Gastrocnemius medialis (tissue), 4 donors: ENCODE measurements around the gene NR3C2.

ENCODE experiments used
- POLR2A ChIP-seq, 2 donors: fragments of 450-650 bp; IDR thresholded peaks; one replicate each; pipeline ENCODE4 v1.6.1; 2017; ENCODE audit warnings: antibody characterized with exemption in 2 of 2, mild to moderate bottlenecking in 2 of 2, moderate library complexity in 2 of 2
- TF ChIP-seq, protein P1 (sequence below), 5 experiments: fragments of 450-650 bp in 3 of 5; fragments of 200-600 bp in 2 of 5; sonication (generic) in 2 of 5; IDR thresholded peaks in 4 of 5; conservative IDR thresholded peaks in 1 of 5; 1 replicate in 4 of 5; 2 replicates in 1 of 5; pipeline ENCODE4 v1.5.1; 2016 to 2019; ENCODE audit warnings: antibody characterized with exemption in 5 of 5, mild to moderate bottlenecking in 3 of 5, moderate library complexity in 3 of 5

- TF ChIP-seq, protein P1, sequence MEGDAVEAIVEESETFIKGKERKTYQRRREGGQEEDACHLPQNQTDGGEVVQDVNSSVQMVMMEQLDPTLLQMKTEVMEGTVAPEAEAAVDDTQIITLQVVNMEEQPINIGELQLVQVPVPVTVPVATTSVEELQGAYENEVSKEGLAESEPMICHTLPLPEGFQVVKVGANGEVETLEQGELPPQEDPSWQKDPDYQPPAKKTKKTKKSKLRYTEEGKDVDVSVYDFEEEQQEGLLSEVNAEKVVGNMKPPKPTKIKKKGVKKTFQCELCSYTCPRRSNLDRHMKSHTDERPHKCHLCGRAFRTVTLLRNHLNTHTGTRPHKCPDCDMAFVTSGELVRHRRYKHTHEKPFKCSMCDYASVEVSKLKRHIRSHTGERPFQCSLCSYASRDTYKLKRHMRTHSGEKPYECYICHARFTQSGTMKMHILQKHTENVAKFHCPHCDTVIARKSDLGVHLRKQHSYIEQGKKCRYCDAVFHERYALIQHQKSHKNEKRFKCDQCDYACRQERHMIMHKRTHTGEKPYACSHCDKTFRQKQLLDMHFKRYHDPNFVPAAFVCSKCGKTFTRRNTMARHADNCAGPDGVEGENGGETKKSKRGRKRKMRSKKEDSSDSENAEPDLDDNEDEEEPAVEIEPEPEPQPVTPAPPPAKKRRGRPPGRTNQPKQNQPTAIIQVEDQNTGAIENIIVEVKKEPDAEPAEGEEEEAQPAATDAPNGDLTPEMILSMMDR (IDR thresholded peaks at IDR 0.05 in 4 of 5, conservative IDR thresholded peaks at IDR 0.05 in 1 of 5): no peak
- TF ChIP-seq POLR2A (IDR thresholded peaks at IDR 0.05): no peak
Observed at GRCh38 chr4:148296498-148296897, 145.7 kb downstream of the NR3C2 start.
